ENCODE data around the gene MEF2C.

GRCh38 chr5:88780736-88781135, 102.2 kb downstream of the MEF2C start:
- TF ChIP-seq EZH2 (IDR thresholded peaks at IDR 0.05; ENCODE audit: insufficient read depth, poor library complexity, severe bottlenecking) (no peak), EZH2phosphoT487 (IDR thresholded peaks at IDR 0.05; ENCODE audit: insufficient read depth, low read depth) (no peak)

Data from GM23248 (cell line).